ACC112 (cell line): Measurements from ENCODE around the gene CARD14.

Experiments used
- H2AFZ ChIP-seq: fragments of 200-600 bp; sonication (generic); one replicate; pipeline ENCODE4 v1.6.0; 2017; ENCODE audit warnings: antibody characterized with exemption, low read length; ENCODE audit not compliant: unreplicated experiment
- H3K27ac ChIP-seq: fragments of 200-600 bp; sonication (generic); 2 replicates; pipeline ENCODE4 v1.5.1; 2014; ENCODE audit warnings: low read depth, mild to moderate bottlenecking, antibody characterized with exemption, low read length, moderate library complexity
- H3K27me3 ChIP-seq: fragments of 200-600 bp; sonication (generic); 2 replicates; pipeline ENCODE4 v1.6.1; 2014; ENCODE audit warnings: mild to moderate bottlenecking, antibody characterized with exemption, low read length, moderate library complexity, mixed read lengths; ENCODE audit not compliant: insufficient read depth
- H3K36me3 ChIP-seq: fragments of 200-600 bp; sonication (generic); 2 replicates; pipeline ENCODE4 v1.6.1; 2016; ENCODE audit warnings: mild to moderate bottlenecking, antibody characterized with exemption, low read length, moderate library complexity, mixed read lengths; ENCODE audit not compliant: insufficient read depth
- H3K4me1 ChIP-seq: fragments of 200-600 bp; sonication (generic); one replicate; pipeline ENCODE4 v1.6.1; 2016; ENCODE audit warnings: low read length, mixed read lengths; ENCODE audit not compliant: insufficient read depth, unreplicated experiment, control insufficient read depth
- H3K4me3 ChIP-seq: fragments of 200-600 bp; sonication (generic); 2 replicates; pipeline ENCODE4 v1.5.1; 2014; ENCODE audit warnings: mild to moderate bottlenecking, low read depth, low read length
- H3K79me2 ChIP-seq: fragments of 200-600 bp; sonication (generic); one replicate; pipeline ENCODE4 v1.6.0; 2016; ENCODE audit warnings: low read length; ENCODE audit not compliant: control insufficient read depth, unreplicated experiment, insufficient read depth

CARD14 gene

GRCh38 chr17:80169784-80170500, at the start of gene CARD14:
Gene CARD14, plus strand, starts transcription at chr17:80170030. Its CDS starts 11,409 bp downstream, at chr17:80181439.
- no peaks in the 10 kb centered on the region for H3K79me2 ChIP-seq
- H3K36me3 ChIP-seq = no peaks in the 10 kb centered on the region
- no peak within 1 kb of the TSS for H3K27ac ChIP-seq
- H2AFZ ChIP-seq = no peak within 1 kb of the TSS
- H3K27me3 ChIP-seq = peaks cover 7% of the 10 kb centered on the region; the same call in 1 of the 2 replicates
- H3K4me1 ChIP-seq = no peaks in the 10 kb centered on the region
- no peak within 1 kb of the TSS for H3K4me3 ChIP-seq

- no peaks in the 10 kb centered on the region for H3K27me3 ChIP-seq
- H3K27ac ChIP-seq = no peak overlapping the region
- H3K36me3 ChIP-seq = no peaks in the 10 kb centered on the region
- H3K79me2 ChIP-seq = no peaks in the 10 kb centered on the region
- H2AFZ ChIP-seq = no peak overlapping the region
- no peak overlapping the region for H3K4me3 ChIP-seq
- peaks cover 13% of the 10 kb centered on the region for H3K4me1 ChIP-seq
Measured at GRCh38 chr17:80122026-80122575, 47.7 kb upstream of the CARD14 start.

GRCh38 chr17:80122926-80123505, 46.8 kb upstream of the CARD14 start:
- H2AFZ ChIP-seq = no peak overlapping the region
- no peaks in the 10 kb centered on the region for H3K27me3 ChIP-seq
- H3K79me2 ChIP-seq = no peaks in the 10 kb centered on the region
- no peaks in the 10 kb centered on the region for H3K36me3 ChIP-seq
- H3K27ac ChIP-seq = no peak overlapping the region
- H3K4me3 ChIP-seq = no peak overlapping the region
- peaks cover 13% of the 10 kb centered on the region for H3K4me1 ChIP-seq

GRCh38 chr17:80123791-80124190, 46.0 kb upstream of the CARD14 start:
- no peaks in the 10 kb centered on the region for H3K27me3 ChIP-seq
- H3K79me2 ChIP-seq = no peaks in the 10 kb centered on the region
- no peaks in the 10 kb centered on the region for H3K36me3 ChIP-seq
- no peak overlapping the region for H2AFZ ChIP-seq
- peaks cover 13% of the 10 kb centered on the region for H3K4me1 ChIP-seq
- no peak overlapping the region for H3K4me3 ChIP-seq
- no peak overlapping the region for H3K27ac ChIP-seq

GRCh38 chr17:80124351-80124981, 45.4 kb upstream of the CARD14 start:
- Histone ChIP-seq H3K27me3 (no peaks in the 10 kb centered on the region), H3K27ac (no peak overlapping the region), H3K36me3 (no peaks in the 10 kb centered on the region), H3K4me3 (no peak overlapping the region), H3K79me2 (no peaks in the 10 kb centered on the region), H2AFZ (no peak overlapping the region), H3K4me1 (peaks cover 13% of the 10 kb centered on the region)

GRCh38 chr17:80125656-80126448, 44.0 kb upstream of the CARD14 start:
- Histone ChIP-seq H3K27me3 (no peaks in the 10 kb centered on the region), H3K27ac (peak overlapping the region; percentile 43), H3K4me3 (peak overlapping the region; percentile 33), H3K36me3 (no peaks in the 10 kb centered on the region), H2AFZ (peak overlapping the region; percentile 44), H3K79me2 (no peaks in the 10 kb centered on the region), H3K4me1 (peaks cover 13% of the 10 kb centered on the region)

GRCh38 chr17:80126449-80126715, 43.4 kb upstream of the CARD14 start:
- H2AFZ ChIP-seq = peak overlapping the region; percentile 44

GRCh38 chr17:80129006-80129565, 40.7 kb upstream of the CARD14 start:
- no peak overlapping the region for H3K27ac ChIP-seq
- H3K4me1 ChIP-seq = peaks cover 13% of the 10 kb centered on the region
- H3K4me3 ChIP-seq = no peak overlapping the region

More at GRCh38 chr17:80126449-80126715, 43.4 kb upstream of the CARD14 start:
- Histone ChIP-seq H3K36me3 (no peaks in the 10 kb centered on the region), H3K27me3 (no peaks in the 10 kb centered on the region), H3K79me2 (no peaks in the 10 kb centered on the region), H3K4me1 (peaks cover 13% of the 10 kb centered on the region), H3K27ac (peak overlapping the region; percentile 43), H3K4me3 (peak overlapping the region; percentile 33)

GRCh38 chr17:80130992-80131391, 38.8 kb upstream of the CARD14 start:
- peaks cover 7% of the 10 kb centered on the region for H3K4me1 ChIP-seq
- H3K27me3 ChIP-seq = no peaks in the 10 kb centered on the region
- H3K79me2 ChIP-seq = no peaks in the 10 kb centered on the region
- peaks cover 12% of the 10 kb centered on the region for H3K36me3 ChIP-seq
- H3K4me3 ChIP-seq = no peak overlapping the region
- no peak overlapping the region for H2AFZ ChIP-seq
- H3K27ac ChIP-seq = no peak overlapping the region

More at GRCh38 chr17:80129006-80129565, 40.7 kb upstream of the CARD14 start:
- Histone ChIP-seq H3K36me3 (peaks cover 7% of the 10 kb centered on the region), H2AFZ (no peak overlapping the region), H3K79me2 (no peaks in the 10 kb centered on the region), H3K27me3 (no peaks in the 10 kb centered on the region)
